Ovary (tissue), 1 donor: ENCODE results near the gene CHKA.

Experiments
- EP300 ChIP-seq: sonication (generic); formaldehyde crosslinking; IDR thresholded peaks from one replicate; pipeline ENCODE4 v1.6.1; 2017; ENCODE audit warnings: antibody characterized with exemption
- POLR2A ChIP-seq: fragments of 450-650 bp; IDR thresholded peaks from one replicate; pipeline ENCODE4 v1.6.1; 2017; ENCODE audit warnings: antibody characterized with exemption, mild to moderate bottlenecking, moderate library complexity

DNA sequence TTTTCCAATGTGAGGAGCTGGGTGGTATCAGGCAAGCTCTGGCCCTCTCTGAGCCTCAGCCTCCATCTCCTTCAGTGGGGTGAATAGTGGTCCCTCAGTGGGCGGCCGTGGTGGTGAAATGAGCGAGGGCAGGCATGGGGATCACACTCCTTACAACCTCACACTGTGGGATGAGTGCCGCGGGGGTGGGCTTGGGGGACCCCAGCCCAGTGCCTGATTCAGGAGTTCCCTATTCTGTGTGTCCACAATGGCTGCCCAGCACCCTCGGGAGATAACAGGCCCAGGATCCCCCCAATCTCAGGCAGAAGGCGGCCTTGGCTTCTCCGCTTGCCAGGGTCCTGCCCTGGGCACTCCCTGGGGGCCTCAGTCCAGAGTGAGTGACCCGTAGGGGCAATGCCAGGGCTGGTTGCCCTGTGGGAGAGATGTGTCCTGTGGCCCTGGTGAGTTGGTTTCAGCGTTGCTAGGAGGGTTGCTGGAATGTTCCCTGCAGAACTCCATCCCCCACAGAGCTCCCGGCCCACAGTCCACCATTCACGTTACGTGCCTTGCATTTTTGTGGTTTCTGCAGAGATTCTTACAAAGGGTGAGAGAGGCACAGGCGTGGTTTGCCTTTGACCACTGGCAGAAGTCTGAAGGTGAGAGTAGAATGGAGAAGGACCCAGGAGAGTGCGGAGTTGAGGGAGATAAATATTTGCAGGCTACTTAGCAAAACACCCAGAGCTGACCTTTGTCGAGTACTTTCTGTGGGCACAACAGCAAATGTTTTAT lies 108.2 kb downstream of the CHKA start:
- TF ChIP-seq EP300, result no peak
- no peak for TF ChIP-seq POLR2A
